GM21529 (cell line): Measurements from ENCODE around the gene PLOD2.
"Not testable (repeated sequence)": the region's sequence is repeated elsewhere in the genome, so short reads cannot be mapped to it uniquely, and the experiment has no call there.

Experiments used
- ATAC-seq: cut with Tn5 transposase; IDR thresholded peaks from one replicate; pipeline ENCODE4 v1.9.1; 2021; ENCODE audit not compliant: unreplicated experiment

Gene PLOD2

DNA sequence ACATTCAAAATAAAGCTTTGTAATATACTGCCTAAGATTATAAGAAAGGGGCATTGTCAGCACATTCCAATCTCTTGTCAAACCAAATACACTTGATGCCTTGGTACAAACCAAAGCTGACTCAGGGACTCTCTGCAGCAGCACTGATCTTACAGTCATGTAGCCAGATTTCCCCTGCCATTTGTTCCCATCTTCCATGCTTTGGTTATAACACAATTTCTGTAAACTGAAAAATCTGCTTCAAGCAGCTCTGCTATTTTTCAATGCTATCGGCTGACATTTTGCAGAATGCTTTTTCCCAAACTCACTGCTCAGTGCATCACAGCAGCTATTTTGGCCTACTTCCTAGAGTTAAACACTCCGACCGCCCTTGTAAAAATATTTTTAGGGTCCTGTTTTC, 18.2 kb downstream of the PLOD2 start:
- ATAC-seq, result no peak

DNA sequence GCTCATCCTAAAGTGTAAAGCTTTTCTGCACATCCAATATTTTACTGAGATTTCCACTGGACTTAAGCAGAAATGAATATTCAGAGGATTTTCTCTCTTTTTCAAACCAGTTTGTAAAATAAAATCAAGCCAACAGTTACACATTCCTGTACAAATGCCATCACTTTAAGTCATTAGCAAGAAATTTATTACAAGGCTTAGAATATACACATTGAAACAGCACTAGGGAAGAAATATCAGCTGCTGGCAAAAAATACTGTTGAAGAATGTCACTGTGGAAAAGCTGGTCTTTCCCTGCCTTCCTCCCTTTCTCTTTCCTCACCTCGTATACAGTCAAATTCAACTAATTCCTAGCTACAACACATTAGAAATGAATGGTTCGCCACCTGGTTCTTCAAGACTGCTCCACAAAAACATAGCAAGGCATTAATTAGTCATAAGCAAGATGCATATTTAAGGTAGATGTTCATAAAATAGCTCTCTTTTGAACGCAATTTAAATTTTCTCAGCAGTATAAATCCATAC, 21.3 kb downstream of the PLOD2 start:
- no peak for ATAC-seq

DNA sequence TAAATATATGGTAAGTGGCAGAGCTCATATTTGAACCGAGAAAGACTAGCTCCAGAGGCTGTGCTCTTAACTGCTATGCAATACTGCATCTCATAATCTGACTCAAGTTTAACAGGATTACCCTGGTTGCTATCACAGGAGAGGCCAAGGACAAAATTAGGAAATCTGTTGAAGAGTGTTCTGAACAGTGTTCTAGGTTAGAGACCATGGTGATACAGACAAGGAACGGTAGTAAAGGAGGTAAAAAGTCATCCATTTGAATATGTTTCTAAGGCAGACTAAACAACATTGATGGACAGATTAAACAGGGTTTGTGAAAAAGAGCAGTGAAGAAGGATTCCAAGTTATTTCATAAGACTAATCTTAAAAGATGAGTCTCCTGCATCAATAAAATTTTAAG, 22.1 kb downstream of the PLOD2 start:
- ATAC-seq, result no peak

DNA sequence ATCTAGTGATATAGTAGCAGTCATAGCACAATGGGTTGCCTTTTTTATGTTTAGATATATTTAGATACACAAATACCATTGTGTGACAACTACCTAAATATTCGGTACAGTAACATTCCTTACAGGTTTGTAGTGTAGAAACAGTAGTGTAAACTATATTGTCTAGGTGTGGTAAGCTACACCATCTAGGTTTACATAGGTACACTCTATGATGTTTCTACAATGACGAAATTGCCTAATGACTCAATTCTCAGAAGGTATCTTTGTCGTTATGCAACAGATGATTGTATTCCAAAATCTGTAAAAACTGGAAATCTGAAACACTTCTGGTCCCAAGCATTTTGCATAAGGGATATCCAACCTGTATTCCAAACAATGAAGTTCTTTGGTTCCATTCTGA, 24.3 kb downstream of the PLOD2 start:
- ATAC-seq, result no peak

DNA sequence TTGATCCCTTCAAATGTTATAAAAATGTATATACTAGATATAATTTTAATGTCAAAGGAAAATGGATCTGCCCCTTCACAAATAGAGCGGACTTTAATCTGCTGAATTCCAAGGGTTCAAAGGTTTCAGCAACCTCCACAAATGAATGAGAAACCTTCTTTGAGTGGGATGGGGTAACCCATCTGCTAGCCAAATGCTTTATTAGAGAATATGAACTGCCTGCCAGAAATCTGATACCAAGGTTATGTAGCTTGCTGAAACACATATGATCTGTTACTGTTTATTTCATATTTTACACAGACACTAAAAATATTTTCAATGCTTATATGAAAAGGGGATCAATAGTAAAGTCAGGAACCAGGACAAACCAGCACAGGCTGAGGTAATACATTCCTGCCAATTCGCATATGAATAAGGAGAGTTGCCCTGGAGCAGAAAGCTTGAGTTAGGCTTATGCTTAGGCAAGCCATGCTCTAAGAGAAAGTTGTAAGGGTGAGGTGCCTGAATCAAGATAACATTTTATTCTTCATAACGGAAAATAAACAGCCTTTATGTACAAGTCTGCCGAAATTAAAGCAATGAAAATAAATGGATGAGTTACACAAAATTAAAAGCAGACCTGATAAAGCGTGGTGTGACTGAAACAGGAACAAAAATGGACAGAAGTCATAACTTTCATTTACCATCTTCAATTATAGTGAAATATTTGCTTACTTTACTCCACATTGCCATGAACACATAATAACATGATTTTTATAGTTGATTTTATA, 26.5 kb downstream of the PLOD2 start:
- no peak for ATAC-seq

DNA sequence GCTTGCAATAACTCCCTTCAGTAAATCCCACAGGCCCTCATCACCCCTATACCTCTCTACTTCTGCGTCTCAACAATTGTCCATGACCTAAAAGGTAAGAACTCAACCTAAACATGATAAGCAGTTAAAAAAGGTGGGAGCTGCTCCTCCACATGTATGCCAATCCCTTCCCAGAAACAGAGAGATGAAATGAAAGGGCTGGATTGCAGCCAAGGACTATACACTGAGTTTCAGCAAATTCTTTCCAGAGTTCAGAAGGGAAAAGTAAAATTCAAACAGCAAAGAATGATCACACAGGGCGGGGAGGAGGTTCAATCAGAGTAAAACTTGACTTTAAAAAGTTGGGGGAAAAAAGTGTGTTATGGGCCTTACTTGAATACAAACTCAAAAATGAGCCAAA, 27.5 kb downstream of the PLOD2 start:
- ATAC-seq, result no peak

DNA sequence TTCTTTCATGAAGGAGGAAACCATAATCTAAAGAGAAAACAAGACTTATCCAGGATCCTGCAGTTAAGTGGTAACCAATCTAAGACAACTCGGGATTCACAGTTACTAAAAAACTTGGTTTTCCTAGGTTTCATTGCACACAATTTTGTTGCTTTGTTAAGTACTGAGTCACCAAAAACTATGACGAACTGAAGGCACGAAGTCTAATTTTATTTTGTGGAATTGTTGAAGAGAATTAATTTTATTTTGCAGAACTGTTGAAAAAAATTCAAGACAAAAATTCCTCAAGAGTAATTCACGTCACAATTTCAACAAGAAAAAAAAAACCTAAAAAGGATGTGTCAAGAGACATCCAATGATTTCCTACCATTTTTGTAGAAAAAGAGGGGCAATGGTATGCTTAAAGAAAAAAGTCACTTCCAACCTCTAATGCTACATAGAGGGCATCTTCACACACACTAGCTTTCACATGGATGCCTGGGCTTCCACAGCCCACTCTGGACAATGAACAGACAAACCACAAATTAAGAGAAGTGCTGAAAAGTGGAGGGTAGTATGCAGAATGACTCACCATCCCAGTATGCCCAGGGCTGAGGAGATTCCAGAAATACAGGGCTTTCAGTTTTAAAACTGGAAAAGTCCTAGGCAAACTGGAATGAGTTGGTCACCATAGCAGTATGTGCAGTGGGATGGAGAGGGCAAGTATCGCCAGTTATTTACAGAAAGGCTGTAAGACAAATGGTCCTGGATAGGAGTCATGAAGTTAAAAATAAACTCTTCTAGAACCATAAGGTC, 29.2 kb downstream of the PLOD2 start:
- ATAC-seq, result no peak

DNA sequence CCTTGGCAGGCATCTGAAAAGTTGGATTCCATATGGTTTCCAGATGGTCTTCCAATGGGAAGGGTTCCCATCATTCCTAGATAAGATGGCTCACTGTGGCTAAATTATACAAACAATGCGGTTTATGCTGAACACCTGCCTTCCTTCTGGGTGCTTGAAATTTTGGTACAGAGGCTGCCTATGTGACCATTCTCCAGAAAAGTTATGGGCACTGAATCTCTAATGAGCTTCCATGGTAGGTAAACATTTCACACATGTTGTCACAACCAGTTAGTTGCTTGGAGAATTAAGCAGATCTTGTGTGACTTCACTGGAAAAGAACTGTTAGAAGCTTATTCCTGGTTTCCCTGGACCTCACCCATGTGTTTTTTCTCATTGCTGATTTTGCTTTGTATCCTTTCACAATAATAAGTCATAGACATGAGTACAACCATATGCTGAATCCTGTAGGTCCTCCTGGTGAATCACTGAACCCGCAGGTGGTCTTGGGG, 30.1 kb downstream of the PLOD2 start:
- ATAC-seq, result no peak

DNA sequence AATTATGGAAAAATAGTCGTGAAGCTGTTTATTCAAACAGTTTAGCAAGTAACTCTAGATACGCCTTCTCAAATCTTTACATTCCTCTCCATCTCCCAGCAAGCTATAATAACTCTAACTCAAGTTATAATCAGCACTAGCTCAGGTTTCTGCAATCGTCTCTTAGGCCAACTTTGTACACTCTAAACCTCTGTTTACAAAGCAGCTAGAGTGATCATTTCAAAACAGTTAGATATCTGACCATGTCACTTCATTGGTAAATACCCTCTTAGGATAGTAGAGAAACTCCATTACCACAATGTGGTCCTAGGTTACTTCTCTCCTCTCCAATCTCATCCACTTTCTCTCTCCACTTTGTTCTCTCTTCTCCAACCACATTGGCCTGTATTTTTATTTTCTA, 31.2 kb downstream of the PLOD2 start:
- ATAC-seq, result no peak

DNA sequence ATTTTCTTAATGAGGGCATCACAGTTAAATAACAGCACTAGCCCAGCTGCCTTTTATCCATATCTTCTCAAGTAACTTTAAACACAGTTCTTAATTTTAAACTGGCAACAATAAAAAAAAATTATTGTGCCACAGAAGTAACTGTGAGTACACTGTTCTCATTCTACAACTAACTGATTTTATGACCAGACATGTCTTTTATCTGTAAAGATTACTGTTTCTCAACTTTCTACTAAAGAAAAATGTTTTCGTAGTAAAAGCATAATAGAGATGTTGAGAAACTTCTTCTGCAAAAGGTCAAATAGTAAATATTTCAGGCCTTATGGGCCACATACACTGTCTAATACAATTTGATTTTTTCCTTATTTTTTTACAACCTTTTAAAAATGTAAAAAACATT, 32.0 kb downstream of the PLOD2 start:
- ATAC-seq, result no peak

DNA sequence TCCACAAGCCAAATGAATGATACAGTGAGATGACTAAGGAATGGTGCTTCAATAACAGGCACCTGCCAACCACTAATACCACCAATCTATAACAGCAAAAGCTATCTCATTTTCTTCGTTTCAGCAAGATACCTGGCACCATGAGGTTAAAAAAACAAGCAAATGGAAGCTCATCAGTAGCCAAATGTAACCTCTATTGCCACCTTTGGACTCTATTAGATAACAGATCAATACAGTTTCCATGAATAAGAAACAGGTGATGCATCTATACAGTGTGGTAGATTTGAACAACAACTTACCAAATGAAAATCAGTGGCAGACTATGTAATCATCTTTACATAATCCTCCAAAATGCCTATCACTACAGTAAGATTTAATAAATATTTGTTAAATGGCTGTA, 32.8 kb downstream of the PLOD2 start:
- ATAC-seq, result no peak

DNA sequence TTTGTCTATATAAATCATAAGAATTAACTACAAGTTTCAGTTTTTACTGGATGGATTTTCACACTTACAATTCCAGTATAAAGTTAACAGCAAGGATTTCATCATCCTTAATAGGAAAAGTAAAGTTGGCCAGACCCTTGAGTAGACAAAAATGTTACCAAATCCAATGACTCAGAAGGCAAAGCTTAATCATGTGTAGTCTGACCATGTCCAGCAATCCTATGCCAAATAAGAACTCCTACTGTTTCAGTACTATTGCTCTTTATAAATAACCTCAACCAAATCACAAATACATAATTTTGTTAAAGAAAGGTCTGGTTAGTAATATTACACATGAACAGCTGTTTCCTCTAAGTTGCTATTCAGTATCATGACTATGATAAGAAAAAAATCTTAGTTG, 35.0 kb downstream of the PLOD2 start:
- no peak for ATAC-seq

DNA sequence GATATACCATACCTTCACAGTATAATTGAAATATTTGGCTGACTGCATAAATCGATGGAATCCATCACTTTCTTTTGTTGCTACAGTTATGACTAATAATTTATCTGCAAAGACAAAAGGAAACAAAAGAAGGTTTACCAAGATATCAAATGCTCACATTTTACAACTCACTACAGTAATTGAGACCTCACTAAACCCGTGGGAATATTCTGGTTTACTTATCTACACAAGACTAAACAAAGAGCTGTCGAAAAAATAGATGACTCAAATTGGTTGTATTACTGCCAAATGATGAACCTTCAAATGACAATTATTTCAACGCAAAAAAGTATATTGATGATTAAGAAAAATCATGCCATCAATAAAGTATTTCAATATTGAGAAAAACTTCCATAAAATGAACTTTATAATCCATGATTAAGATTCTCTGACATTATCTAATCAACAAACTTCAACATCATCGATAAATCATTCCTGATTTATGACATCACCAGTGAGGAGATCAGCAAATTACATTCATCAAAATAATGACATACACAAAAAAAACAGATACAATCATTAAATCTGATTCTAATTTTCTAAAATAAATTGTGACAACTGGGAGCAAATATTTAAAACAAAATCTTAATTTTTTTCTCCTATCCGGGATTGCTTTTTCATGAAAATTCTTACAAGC, 36.7 kb downstream of the PLOD2 start:
- ATAC-seq, result no peak

DNA sequence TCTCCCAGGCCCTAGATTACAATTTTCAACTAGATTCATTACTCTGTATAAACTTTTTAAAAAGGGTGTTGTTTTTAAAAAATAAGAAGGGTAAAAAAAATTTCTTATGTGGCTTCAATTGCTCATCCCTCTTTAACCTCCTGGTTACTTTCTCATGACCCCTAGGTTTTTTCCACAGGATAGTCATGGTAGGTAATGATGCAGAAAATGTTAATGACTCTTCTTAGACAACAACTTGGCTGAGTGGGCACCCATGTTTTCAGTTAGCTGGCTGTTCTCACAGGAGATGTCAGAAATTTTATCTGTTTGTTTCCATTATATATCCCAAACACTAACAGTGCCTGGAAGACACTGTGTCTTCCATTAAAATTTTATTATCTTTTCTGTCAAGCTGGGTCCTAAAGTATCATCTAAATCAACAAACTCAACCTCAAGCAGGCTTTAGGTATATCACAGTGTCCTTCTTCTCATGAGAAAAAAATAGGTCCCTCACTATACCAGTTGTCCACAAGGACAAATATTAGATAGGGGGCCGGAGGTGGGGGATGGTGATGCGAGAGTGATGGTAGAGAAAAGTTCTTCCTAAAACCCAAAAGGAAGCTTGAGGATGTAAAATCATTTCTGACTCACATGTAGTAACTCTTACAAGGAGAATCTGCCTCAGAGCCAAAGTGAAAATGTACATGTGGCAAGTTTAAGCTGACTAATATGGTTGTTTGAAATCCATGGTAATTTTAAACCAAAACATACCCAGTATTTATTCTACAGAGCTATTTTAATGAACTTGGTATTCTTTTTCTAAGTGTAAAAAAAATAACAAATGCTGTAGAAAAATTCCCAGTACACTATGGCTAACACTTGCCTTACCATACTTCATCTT, 43.3 kb downstream of the PLOD2 start:
- no peak for ATAC-seq

DNA sequence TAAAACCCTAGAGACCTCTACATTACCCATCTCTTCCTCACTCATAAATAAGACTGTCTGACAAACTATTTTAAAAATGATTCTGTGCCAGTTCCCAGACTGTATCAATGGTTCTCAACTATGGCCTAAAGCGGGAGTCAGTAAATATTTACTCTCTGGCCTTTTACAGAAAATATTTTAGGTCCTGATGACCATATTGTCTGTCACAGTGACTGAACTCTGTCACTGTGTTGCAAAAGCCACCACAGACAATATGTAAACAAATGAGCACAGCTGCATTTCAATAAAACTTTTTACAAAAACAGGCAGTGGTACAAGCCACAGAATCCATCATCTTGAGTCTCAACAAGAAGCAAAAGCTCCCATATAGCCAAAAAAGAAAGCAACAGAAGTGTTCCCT, 45.4 kb downstream of the PLOD2 start:
- ATAC-seq, result no peak

DNA sequence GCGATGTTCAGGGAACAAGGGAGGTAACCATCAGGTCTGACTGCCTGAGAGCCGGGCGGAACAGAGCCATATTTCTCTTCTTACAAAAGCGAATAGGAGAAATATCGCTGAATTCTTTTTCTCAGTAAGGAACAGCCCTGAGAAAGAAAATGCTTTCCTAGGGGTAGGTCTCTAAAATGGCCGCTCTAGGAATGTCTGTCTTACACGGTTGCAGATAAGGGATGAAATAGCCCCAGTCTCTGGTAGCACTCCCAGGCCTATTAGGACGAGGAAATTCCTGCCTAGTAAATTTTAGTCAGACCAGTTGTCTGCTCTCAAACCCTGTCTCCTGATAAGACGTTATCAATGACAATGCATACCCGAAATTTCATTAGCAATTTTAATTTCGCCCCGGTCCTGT, 47.2 kb downstream of the PLOD2 start:
- ATAC-seq, result not testable (repeated sequence)

DNA sequence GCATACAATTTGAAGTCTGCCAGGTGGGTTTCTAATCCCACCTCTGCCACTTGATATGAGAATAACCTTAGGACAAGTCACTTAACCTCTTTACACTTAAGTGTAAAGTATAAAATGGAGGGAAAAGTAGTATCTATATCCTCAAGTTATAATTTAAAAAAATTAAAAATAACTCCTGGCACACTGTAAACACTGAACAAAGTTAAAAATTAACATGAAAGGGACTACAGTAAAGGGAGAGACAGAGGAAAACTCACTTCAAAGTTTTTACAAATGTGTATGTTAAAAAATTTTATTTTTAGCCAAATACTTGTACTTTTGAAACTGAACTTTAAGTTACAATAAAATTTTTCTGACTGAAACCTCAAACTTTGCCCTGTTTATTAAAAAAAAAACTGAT, 49.6 kb downstream of the PLOD2 start:
- ATAC-seq, result no peak

DNA sequence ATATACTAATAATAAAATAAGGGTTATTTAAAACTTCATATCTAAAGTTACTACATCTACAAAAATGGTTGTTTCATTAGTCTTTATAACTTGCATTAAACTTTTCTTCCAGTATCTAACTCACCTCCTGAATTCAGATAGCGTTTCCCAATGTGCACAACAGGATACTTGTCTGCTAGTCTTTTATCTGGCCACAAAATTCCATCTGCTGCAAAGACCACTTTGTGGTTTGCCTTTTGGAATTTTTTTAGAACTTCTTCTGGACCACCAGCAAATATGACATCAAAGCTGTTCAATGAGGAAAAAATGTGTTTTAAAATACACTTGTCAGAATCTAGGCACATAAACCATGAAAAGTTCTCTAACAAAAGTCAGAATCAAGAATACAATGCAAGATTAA, 50.8 kb downstream of the PLOD2 start:
- no peak for ATAC-seq

DNA sequence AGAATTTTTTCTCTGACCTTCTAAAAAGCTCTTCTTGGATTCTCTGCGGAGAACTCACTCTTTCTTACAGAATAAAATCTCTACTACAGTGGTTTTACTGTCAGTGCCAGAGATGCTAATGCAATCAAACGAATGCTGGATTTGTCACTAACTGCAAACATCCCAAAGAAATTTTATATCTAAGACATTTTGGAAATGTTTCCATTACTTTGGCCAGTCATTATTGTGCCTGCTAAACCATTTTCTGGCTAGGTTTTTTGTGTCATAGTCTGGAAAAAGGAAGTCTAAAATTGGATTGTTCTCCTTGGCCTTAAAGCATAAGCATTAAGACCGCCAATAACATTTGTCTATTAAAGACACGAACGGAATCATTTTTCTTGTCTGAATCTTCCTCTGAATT, 54.0 kb downstream of the PLOD2 start:
- no peak for ATAC-seq

DNA sequence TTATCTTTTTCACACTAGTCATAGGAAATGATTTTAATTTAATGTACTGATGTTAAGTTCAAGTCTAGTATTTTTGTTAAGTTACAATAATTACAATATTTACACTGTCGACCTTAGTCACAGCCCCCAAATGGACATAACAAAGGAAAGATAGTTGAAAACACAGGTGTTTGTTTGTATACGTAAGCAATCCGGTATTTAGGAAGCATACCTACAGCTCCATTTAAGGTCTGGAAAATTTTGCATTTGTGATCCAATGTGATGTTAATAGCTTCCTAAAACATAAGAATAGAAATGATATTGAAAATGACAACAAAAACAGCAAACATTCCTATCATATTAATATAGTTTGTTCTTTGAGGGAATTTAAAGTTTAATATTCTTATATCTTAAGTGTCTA, 56.9 kb downstream of the PLOD2 start:
- no peak for ATAC-seq

DNA sequence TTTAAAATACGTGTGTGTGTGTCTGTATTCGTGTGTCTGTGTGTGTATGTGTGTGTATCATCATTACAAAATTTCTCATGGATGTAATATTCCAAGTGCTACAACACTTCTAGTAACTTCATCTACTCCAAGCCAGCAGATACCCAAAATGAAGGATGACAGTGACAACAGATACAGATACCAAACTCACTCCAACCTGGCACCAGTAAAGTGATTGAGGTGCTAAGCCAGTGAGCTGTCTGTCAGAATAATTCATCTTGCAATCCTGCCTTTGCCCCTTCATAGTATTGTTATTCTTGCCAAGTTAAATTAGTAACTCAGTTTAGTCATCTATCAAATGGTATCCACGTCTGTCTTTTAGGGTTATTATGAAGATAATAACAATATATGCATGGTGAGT, 58.1 kb downstream of the PLOD2 start:
- no peak for ATAC-seq
